H1 (cell line): ENCODE results near the gene HES1.

Experiments
- CHD2 ChIP-seq: IDR thresholded peaks from 2 replicates; pipeline ENCODE4 v1.6.1; 2012; ENCODE audit warnings: low read length, improper control_type of control experiment
- EZH2 ChIP-seq: fragments of 200-600 bp; sonication (generic); IDR thresholded peaks from 2 replicates; pipeline ENCODE4 v1.7.1; 2012; ENCODE audit warnings: low read depth, mild to moderate bottlenecking, moderate library complexity, low read length, inconsistent platforms; ENCODE audit not compliant: severe bottlenecking
- JUN ChIP-seq: IDR thresholded peaks from 2 replicates; pipeline ENCODE4 v1.6.1; 2011; ENCODE audit warnings: low read depth, mild to moderate bottlenecking, improper control_type of control experiment, low read length
- KDM1A ChIP-seq: fragments of 200-600, 300-600 bp; sonication (generic); IDR thresholded peaks from 2 replicates; pipeline ENCODE4 v1.7.1; 2016; ENCODE audit warnings: mild to moderate bottlenecking, low read length, borderline replicate concordance
- MAX ChIP-seq: IDR thresholded peaks from 2 replicates; pipeline ENCODE4 v1.6.1; 2012; ENCODE audit warnings: inconsistent platforms
- POLR2A ChIP-seq, 2 experiments: IDR thresholded peaks; 1 replicate in 1 of 2; 2 replicates in 1 of 2; pipeline ENCODE4 v1.6.1; 2011; ENCODE audit warnings: low read depth in 2 of 2, low read length in 2 of 2, mild to moderate bottlenecking in 2 of 2; ENCODE audit errors: control extremely low read depth in 1 of 2
- POLR2AphosphoS5 ChIP-seq: IDR thresholded peaks from 2 replicates; pipeline ENCODE4 v1.6.1; 2011; ENCODE audit warnings: low read depth, low read length
- POU5F1 ChIP-seq: IDR thresholded peaks from 2 replicates; pipeline ENCODE4 v1.6.1; 2011; ENCODE audit warnings: low read depth, mild to moderate bottlenecking, low read length, moderate library complexity
- RAD21 ChIP-seq, 2 experiments: IDR thresholded peaks in 1 of 2; conservative IDR thresholded peaks in 1 of 2; 2 replicates each; pipeline ENCODE4 v1.6.1; 2011; ENCODE audit warnings: low read depth in 2 of 2, low read length in 2 of 2, improper control_type of control experiment in 1 of 2, inconsistent platforms in 1 of 2, mild to moderate bottlenecking in 1 of 2, moderate library complexity in 1 of 2
- SIX5 ChIP-seq: IDR thresholded peaks from 2 replicates; pipeline ENCODE4 v1.6.1; 2011; ENCODE audit warnings: mild to moderate bottlenecking, low read depth, low read length
- SP4 ChIP-seq: IDR thresholded peaks from 2 replicates; pipeline ENCODE4 v1.6.1; 2012; ENCODE audit warnings: low read length, inconsistent platforms
- TAF1 ChIP-seq: IDR thresholded peaks from 2 replicates; pipeline ENCODE4 v1.6.1; 2011; ENCODE audit warnings: mild to moderate bottlenecking, low read depth, low read length
- TF ChIP-seq, protein P1 (sequence below), 3 experiments: IDR thresholded peaks; 1 replicate in 2 of 3; 2 replicates in 1 of 3; pipeline versions ENCODE4 v1.5.1 to v1.6.1; 2011; ENCODE audit warnings: low read length in 3 of 3, mild to moderate bottlenecking in 3 of 3, inconsistent platforms in 2 of 3, low read depth in 1 of 3, moderate library complexity in 1 of 3; ENCODE audit not compliant: insufficient read depth in 1 of 3; ENCODE audit errors: control extremely low read depth in 1 of 3

GRCh38 chr3:194114123-194114522, 21.8 kb upstream of the HES1 start:
- TF ChIP-seq TAF1 (no peak), SIX5 (no peak), JUN (no peak), CHD2 (no peak), EZH2 (no peak), POLR2AphosphoS5 (no peak), KDM1A (no peak), SP4 (no peak), POU5F1 (no peak), POLR2A (IDR thresholded peaks at IDR 0.05; ENCODE audit: control extremely low read depth in 1 of 2, low read depth in 2 of 2, low read length in 2 of 2) (no peak), RAD21 (IDR thresholded peaks at IDR 0.05 in 1 of 2, conservative IDR thresholded peaks at IDR 0.05 in 1 of 2; ENCODE audit: low read depth in 2 of 2, low read length in 2 of 2) (no peak), MAX (no peak)
- TF ChIP-seq, protein P1, sequence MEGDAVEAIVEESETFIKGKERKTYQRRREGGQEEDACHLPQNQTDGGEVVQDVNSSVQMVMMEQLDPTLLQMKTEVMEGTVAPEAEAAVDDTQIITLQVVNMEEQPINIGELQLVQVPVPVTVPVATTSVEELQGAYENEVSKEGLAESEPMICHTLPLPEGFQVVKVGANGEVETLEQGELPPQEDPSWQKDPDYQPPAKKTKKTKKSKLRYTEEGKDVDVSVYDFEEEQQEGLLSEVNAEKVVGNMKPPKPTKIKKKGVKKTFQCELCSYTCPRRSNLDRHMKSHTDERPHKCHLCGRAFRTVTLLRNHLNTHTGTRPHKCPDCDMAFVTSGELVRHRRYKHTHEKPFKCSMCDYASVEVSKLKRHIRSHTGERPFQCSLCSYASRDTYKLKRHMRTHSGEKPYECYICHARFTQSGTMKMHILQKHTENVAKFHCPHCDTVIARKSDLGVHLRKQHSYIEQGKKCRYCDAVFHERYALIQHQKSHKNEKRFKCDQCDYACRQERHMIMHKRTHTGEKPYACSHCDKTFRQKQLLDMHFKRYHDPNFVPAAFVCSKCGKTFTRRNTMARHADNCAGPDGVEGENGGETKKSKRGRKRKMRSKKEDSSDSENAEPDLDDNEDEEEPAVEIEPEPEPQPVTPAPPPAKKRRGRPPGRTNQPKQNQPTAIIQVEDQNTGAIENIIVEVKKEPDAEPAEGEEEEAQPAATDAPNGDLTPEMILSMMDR (IDR thresholded peaks at IDR 0.05; ENCODE audit: control extremely low read depth in 1 of 3, insufficient read depth in 1 of 3, low read depth in 1 of 3, low read length in 3 of 3) = no peak
